Mammary epithelial cell (primary cell): ENCODE results near the gene RAI1.

Experiments used
- EZH2 ChIP-seq: IDR thresholded peaks from 2 replicates; pipeline ENCODE4 v1.6.1; 2012; ENCODE audit warnings: low read length, inconsistent platforms, borderline replicate concordance
- TF ChIP-seq, protein P1 (sequence below), 2 donors: IDR thresholded peaks in 1 of 2; conservative IDR thresholded peaks in 1 of 2; 2 replicates each; pipeline ENCODE4 v1.5.1; 2011 to 2012; ENCODE audit warnings: inconsistent platforms in 2 of 2, low read length in 2 of 2, mild to moderate bottlenecking in 2 of 2, control low read depth in 1 of 2, low read depth in 1 of 2; ENCODE audit not compliant: insufficient read depth in 1 of 2; ENCODE audit errors: extremely low read depth in 1 of 2

GRCh38 chr17:17800504-17801021 is 119.3 kb downstream of the RAI1 start:
- TF ChIP-seq, protein P1, sequence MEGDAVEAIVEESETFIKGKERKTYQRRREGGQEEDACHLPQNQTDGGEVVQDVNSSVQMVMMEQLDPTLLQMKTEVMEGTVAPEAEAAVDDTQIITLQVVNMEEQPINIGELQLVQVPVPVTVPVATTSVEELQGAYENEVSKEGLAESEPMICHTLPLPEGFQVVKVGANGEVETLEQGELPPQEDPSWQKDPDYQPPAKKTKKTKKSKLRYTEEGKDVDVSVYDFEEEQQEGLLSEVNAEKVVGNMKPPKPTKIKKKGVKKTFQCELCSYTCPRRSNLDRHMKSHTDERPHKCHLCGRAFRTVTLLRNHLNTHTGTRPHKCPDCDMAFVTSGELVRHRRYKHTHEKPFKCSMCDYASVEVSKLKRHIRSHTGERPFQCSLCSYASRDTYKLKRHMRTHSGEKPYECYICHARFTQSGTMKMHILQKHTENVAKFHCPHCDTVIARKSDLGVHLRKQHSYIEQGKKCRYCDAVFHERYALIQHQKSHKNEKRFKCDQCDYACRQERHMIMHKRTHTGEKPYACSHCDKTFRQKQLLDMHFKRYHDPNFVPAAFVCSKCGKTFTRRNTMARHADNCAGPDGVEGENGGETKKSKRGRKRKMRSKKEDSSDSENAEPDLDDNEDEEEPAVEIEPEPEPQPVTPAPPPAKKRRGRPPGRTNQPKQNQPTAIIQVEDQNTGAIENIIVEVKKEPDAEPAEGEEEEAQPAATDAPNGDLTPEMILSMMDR (conservative IDR thresholded peaks at IDR 0.05 in 1 of 2, IDR thresholded peaks at IDR 0.05 in 1 of 2; ENCODE audit: extremely low read depth in 1 of 2, insufficient read depth in 1 of 2, low read depth in 1 of 2, low read length in 2 of 2): no peak
- no peak for TF ChIP-seq EZH2
